Measurements from ENCODE around the gene CASP9. TPM values are rescaled to one million over a fixed set of nuclear protein-coding genes. Genes with fewer than 3 reads are reported as not detected.

The CASP9 gene
- total RNA-seq, 1 experiment from 2014 or later: 12.4 TPM

DNA sequence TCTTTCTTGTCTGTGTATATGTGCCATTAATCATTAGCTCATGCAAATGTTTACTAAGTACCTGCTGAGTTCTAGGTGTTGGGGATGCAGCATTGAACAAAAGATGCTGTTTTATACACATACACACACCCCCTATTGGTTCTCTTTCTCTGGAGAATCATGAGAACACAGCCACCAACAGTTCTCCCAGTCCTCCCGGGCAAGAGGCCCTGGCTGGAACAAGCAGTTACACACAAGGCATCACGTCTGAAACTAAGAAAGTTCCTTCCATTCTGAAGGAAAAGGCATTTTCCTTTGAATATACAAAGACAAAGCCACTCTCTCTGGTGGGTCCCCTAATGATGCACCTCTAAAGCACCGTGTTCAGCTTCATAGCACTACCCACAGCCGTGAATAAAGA is 10.8 kb downstream of the CASP9 start:
- no peaks in the 10 kb centered on the region for H3K27me3 ChIP-seq (ENCODE audit: insufficient read depth, low read depth)
- no peaks in the 10 kb centered on the region for H4K20me1 ChIP-seq (ENCODE audit: insufficient read depth)
- ChIA-PET CTCF (no interaction called here), POLR2A (ENCODE audit: unreplicated experiment) (no interaction called here)
- H3K27ac ChIP-seq: no peak overlapping the region
- no peak overlapping the region for H3K4me3 ChIP-seq
- no peaks in the 10 kb centered on the region for H3K9me2 ChIP-seq (ENCODE audit: insufficient read depth)
- no peak overlapping the region for H3K4me2 ChIP-seq
- H3K36me3 ChIP-seq (ENCODE audit: low read depth): no peaks in the 10 kb centered on the region
- H3K9me3 ChIP-seq (ENCODE audit: insufficient read depth, low read depth): no peaks in the 10 kb centered on the region
- no peak for DNase-seq
- no peaks in the 10 kb centered on the region for H3K4me1 ChIP-seq (replicated peaks; ENCODE audit: insufficient read depth)
- H2AFZ ChIP-seq: no peak overlapping the region
- H3K79me2 ChIP-seq (ENCODE audit: low read depth): no peaks in the 10 kb centered on the region
- H3F3A ChIP-seq (ENCODE audit: insufficient read depth, low read depth): no peaks in the 10 kb centered on the region
- intact Hi-C loops (cut with micrococcal nuclease; ENCODE audit: unreplicated experiment): no loop called here
- TF ChIP-seq EZH2 (IDR thresholded peaks at IDR 0.05; ENCODE audit: low read depth) (no peak), CTCF (conservative IDR thresholded peaks at IDR 0.05) (no peak)
- no TSS peak for BruUV-seq (replicated peaks)

DNA sequence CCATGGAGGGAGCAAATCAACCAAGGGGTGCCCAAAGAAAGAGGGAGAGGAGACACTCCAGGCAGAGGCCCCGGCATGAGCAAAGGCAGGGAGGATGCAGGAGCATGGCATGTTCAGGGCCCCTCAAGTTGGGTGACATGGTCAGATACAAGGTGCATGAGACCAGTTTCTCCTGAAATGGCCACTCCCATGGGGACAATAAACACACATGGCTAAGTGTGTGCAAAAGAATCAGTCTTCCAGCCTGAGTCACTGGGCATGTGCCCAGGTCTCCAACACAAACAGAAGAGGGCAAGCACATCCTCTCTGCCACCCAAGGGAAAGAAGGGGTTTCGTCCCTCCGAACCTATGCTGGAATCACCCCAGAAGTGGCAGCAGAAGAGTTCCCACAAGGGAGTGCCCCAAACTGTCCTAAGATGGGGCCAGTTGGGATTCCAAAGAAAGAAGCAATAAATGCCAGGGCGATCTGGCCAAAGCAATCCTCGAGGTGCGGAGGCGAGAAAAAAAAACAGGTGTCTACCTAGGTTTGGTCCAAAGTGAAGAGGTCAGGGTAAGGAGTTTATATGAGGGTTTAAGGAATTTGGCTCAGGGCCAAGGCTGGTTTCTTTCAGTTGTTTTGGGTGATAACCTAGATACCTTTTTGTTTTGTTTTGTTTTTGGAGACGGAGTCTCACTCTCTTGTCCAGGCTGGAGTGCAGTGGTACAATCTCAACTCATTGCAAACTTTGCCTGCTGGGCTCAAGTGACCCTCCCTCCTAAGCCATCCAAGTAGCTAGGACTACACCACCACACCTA is 13.2 kb downstream of the CASP9 start:
- Histone ChIP-seq H3K27me3 (ENCODE audit: insufficient read depth, low read depth) (no peaks in the 10 kb centered on the region), H3K4me3 (no peak overlapping the region), H3K79me2 (ENCODE audit: low read depth) (no peaks in the 10 kb centered on the region), H3K27ac (no peak overlapping the region), H3F3A (ENCODE audit: insufficient read depth, low read depth) (no peaks in the 10 kb centered on the region), H4K20me1 (ENCODE audit: insufficient read depth) (no peaks in the 10 kb centered on the region), H3K4me1 (replicated peaks; ENCODE audit: insufficient read depth) (no peaks in the 10 kb centered on the region), H3K9me2 (ENCODE audit: insufficient read depth) (no peaks in the 10 kb centered on the region), H3K4me2 (no peak overlapping the region), H3K9me3 (ENCODE audit: insufficient read depth, low read depth) (no peaks in the 10 kb centered on the region), H2AFZ (no peak overlapping the region), H3K36me3 (ENCODE audit: low read depth) (no peaks in the 10 kb centered on the region)
- TF ChIP-seq EZH2 (IDR thresholded peaks at IDR 0.05; ENCODE audit: low read depth) (no peak), CTCF (conservative IDR thresholded peaks at IDR 0.05) (no peak)
- intact Hi-C loops (cut with micrococcal nuclease; ENCODE audit: unreplicated experiment): no loop called here
- POLR2A ChIA-PET (ENCODE audit: unreplicated experiment): no interaction called here
- CTCF ChIA-PET: no interaction called here
- no peak for DNase-seq
- BruUV-seq (replicated peaks): no TSS peak

DNA sequence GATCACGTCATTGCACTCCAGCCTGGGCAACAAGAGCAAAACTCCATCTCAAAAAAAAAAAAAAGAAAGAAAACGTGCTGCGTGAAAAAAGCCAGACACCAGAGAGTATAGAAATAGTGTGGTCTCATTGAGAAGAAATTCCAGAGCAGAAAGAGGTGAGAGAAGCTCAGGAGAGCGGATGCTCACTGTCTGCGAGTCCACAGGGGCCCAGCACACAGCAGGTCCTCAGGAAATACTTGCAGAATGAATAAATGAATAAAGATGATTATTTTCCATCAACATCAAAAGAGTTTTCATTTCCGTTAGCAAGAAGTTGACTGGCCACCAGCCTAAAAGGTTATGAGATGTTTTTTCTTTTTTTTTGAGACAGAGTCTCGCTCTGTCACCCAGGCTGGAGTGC is 14.4 kb downstream of the CASP9 start:
- CTCF ChIA-PET: no interaction called here

More for the DNA sequence above, 14.4 kb downstream of the CASP9 start:
- Histone ChIP-seq H3K9me2 (ENCODE audit: insufficient read depth) (no peaks in the 10 kb centered on the region), H3K27ac (no peak overlapping the region), H3K79me2 (ENCODE audit: low read depth) (no peaks in the 10 kb centered on the region), H3K9me3 (ENCODE audit: insufficient read depth, low read depth) (no peaks in the 10 kb centered on the region), H4K20me1 (ENCODE audit: insufficient read depth) (no peaks in the 10 kb centered on the region), H3F3A (ENCODE audit: insufficient read depth, low read depth) (no peaks in the 10 kb centered on the region), H3K4me1 (replicated peaks; ENCODE audit: insufficient read depth) (no peaks in the 10 kb centered on the region), H3K36me3 (ENCODE audit: low read depth) (no peaks in the 10 kb centered on the region), H3K4me3 (no peak overlapping the region), H3K27me3 (ENCODE audit: insufficient read depth, low read depth) (no peaks in the 10 kb centered on the region), H2AFZ (no peak overlapping the region), H3K4me2 (no peak overlapping the region)
- no peak for DNase-seq
- TF ChIP-seq CTCF (conservative IDR thresholded peaks at IDR 0.05): no peak
- no peak for TF ChIP-seq EZH2 (IDR thresholded peaks at IDR 0.05; ENCODE audit: low read depth)
- no TSS peak for BruUV-seq (replicated peaks)
- POLR2A ChIA-PET (ENCODE audit: unreplicated experiment): no interaction called here
- intact Hi-C loops (cut with micrococcal nuclease; ENCODE audit: unreplicated experiment): loop anchor here (10.0 kb wide), 1 partner anchor 75 kb away; the partner anchor contains the start of gene CTRC

Measured in PC-9 (cell line).